Heart left ventricle (tissue), 16 donors: ENCODE data around the gene CARTPT. TPM values are rescaled to one million over a fixed set of nuclear protein-coding genes. Genes with fewer than 3 reads are reported as not detected.

ENCODE experiments used
- ATAC-seq, 4 donors: fragments of 200-7000 bp; cut with Tn5 transposase; one replicate each; pipeline ENCODE4 v1.9.1; 2020 to 2022; ENCODE audit warnings: moderate library complexity in 4 of 4, mild to moderate bottlenecking in 3 of 4, moderate number of reproducible peaks in 1 of 4
- DNase-seq, 5 donors: peaks; one replicate each; pipeline ENCODE4 v3.0.0-alpha.2; 2020
- H3K27ac ChIP-seq, 12 donors: fragments of 200-600 bp; sonication (generic) in 4 of 12; one replicate each; pipeline versions ENCODE4 v1.5.0 to v1.8.0; 2016 to 2022; ENCODE audit warnings: mild to moderate bottlenecking in 2 of 12
- H3K27me3 ChIP-seq, 9 donors: fragments of 200-600 bp; sonication (generic) in 2 of 9; one replicate each; pipeline versions ENCODE4 v1.5.1 to v1.8.0; 2016 to 2022; ENCODE audit warnings: mild to moderate bottlenecking in 3 of 9
- H3K36me3 ChIP-seq, 9 donors: fragments of 200-600 bp; sonication (generic) in 2 of 9; one replicate each; pipeline versions ENCODE4 v1.5.0 to v1.8.0; 2018 to 2022; ENCODE audit warnings: mild to moderate bottlenecking in 2 of 9
- H3K4me1 ChIP-seq, 12 donors: fragments of 200-600 bp; sonication (generic) in 4 of 12; one replicate each; pipeline versions ENCODE4 v1.5.0 to v1.8.0; 2016 to 2022; ENCODE audit warnings: mild to moderate bottlenecking in 3 of 12
- H3K4me3 ChIP-seq, 12 donors: fragments of 200-600 bp; sonication (generic) in 4 of 12; one replicate each; pipeline versions ENCODE4 v1.5.0 to v1.8.0; 2017 to 2022; ENCODE audit warnings: mild to moderate bottlenecking in 9 of 12, moderate library complexity in 4 of 12
- H3K9me3 ChIP-seq, 12 donors: fragments of 200-600 bp; sonication (generic) in 4 of 12; one replicate each; pipeline versions ENCODE4 v1.5.0 to v1.8.0; 2016 to 2022; ENCODE audit warnings: mild to moderate bottlenecking in 1 of 12
- CTCF ChIP-seq, 12 donors: fragments of 200-600 bp; sonication (generic) in 4 of 12; IDR thresholded peaks; one replicate each; pipeline versions ENCODE4 v1.5.0 to v1.8.0; 2018 to 2022; ENCODE audit warnings: antibody characterized with exemption in 12 of 12, mild to moderate bottlenecking in 5 of 12
- POLR2A ChIP-seq, 2 donors: fragments of 450-650 bp; IDR thresholded peaks; one replicate each; pipeline ENCODE4 v1.6.1; 2017; ENCODE audit warnings: antibody characterized with exemption in 2 of 2, mild to moderate bottlenecking in 2 of 2, moderate library complexity in 2 of 2
- WGBS, 4 donors: extraction: QIAGEN DNeasy Blood & Tissue Kit in 2 of 4; methylation state at CpG; one replicate each; pipeline versions ENCODE4 v1.1.5 to v1.1.7; 2013 to 2018; 5-methylcytosine and 5-hydroxymethylcytosine counted together
- intact Hi-C, 10 donors: fragments of 100-400 bp; cut with DNase I; formaldehyde crosslinking; loops; one replicate each; pipeline versions ENCODE4 v1.11.1 to v1.14.2; 2022
- polyA plus RNA-seq, 2 donors: library from polyadenylated mRNA; stranded (reverse); fragments of 200-250 nt; gene quantifications; one replicate each; pipeline ENCODE4 v1.2.3, GENCODE V29; 2013
- total RNA-seq, 9 donors: library from RNA; depleted of rRNA in 2 of 9; stranded (reverse); fragments of >200 nt in 2 of 9; fragmentation: NEBNext Ultra II Directional in 3 of 9; extraction: Animal tissue kit (Norgen Biotek cat#: 25700) in 3 of 9; gene quantifications; one replicate each; pipeline versions ENCODE4 v1.1.0 to v1.2.4, GENCODE V29; 2016 to 2023
- donor health status: ischemic (EF 13 %, LVEDD 7.1; RV severe dilation, severe dysfunction).
- donor health status: healthy with polysubstance abuse.
- donor health status: DM: no; HTN: yes; CAD: no.
- donor health status: DM: no; HTN: no; CAD: no.
- donor health status: ischemic (EF 25% LVEDD 6.9; RV normal size, moderate dysfunction).
- donor health status: ischemic (EF 25% LVEDD 5.7; RV mildly dilated, moderate dysfunction).
- donor health status: healthy.
- donor health status: DM: yes; HTN: yes; CAD: no.
- donor health status: ischemic (EF 35%, LVEDD 5.7; RV mildly dilated, moderate dysfunction).
- donor health status: nonischemic (EF 11% LVEDD 7.7; RV severe dilation, severe dysfunction).
- donor health status: DM: yes; HTN: yes; CAD: no.
- donor health status: PGD.
- donor health status: ischemic (EF 29% LVEDD 5.4; RV normal size, mild dysfunction).
- donor health status: nonischemic (EF 23%, LVEDD 6.1; RV moderate dilation, normal function).

CARTPT gene
- total and polyA plus RNA-seq, 11 donors: not detected

- no peak for DNase-seq
- no peak for TF ChIP-seq CTCF (IDR thresholded peaks at IDR 0.05)
- no peak for TF ChIP-seq POLR2A (IDR thresholded peaks at IDR 0.05)
These were observed 11.9 kb downstream of the CARTPT start for GRCh38 chr5:71731015-71731414.

GRCh38 chr5:71732011-71732410, 12.9 kb downstream of the CARTPT start:
- H3K4me1 ChIP-seq: no peaks in the 10 kb centered on the region
- 25 to 44% (median 35%) methylated on average over 1 of the region's 1 CpG for WGBS, 4 donors
- intact Hi-C loops: no loop called here
- TF ChIP-seq POLR2A (IDR thresholded peaks at IDR 0.05) (no peak), CTCF (IDR thresholded peaks at IDR 0.05) (no peak)
- no peak overlapping the region for H3K27ac ChIP-seq
- H3K36me3 ChIP-seq: no peaks in the 10 kb centered on the region
- DNase-seq (no peak), ATAC-seq (no peak)
- H3K27me3 ChIP-seq: peaks cover 0 to 21% (median 0%) of the 10 kb centered on the region in 9 donors
- no peak overlapping the region for H3K4me3 ChIP-seq
- no peaks in the 10 kb centered on the region for H3K9me3 ChIP-seq

More at GRCh38 chr5:71731015-71731414, 11.9 kb downstream of the CARTPT start:
- Histone ChIP-seq H3K4me1 (no peaks in the 10 kb centered on the region), H3K27ac (no peak overlapping the region), H3K9me3 (no peaks in the 10 kb centered on the region), H3K36me3 (no peaks in the 10 kb centered on the region), H3K4me3 (no peak overlapping the region), H3K27me3 (peaks cover 0 to 26% (median 0%) of the 10 kb centered on the region in 9 donors)
- intact Hi-C loops: no loop called here
- no peak for ATAC-seq

GRCh38 chr5:71734141-71734540, 15.1 kb downstream of the CARTPT start:
- DNase-seq (no peak), ATAC-seq (no peak)
- Histone ChIP-seq H3K27me3 (peaks cover 0 to 3% (median 0%) of the 10 kb centered on the region in 9 donors), H3K27ac (no peak overlapping the region), H3K9me3 (no peaks in the 10 kb centered on the region), H3K36me3 (no peaks in the 10 kb centered on the region), H3K4me3 (no peak overlapping the region), H3K4me1 (no peaks in the 10 kb centered on the region)
- TF ChIP-seq CTCF (IDR thresholded peaks at IDR 0.05) (no peak), POLR2A (IDR thresholded peaks at IDR 0.05) (no peak)
- intact Hi-C loops: no loop called here

GRCh38 chr5:71737931-71738539, 19.0 kb downstream of the CARTPT start:
- TF ChIP-seq CTCF (IDR thresholded peaks at IDR 0.05): no peak
- no peak for TF ChIP-seq POLR2A (IDR thresholded peaks at IDR 0.05)
- Histone ChIP-seq H3K36me3 (no peaks in the 10 kb centered on the region), H3K27ac (no peak overlapping the region), H3K4me1 (no peaks in the 10 kb centered on the region), H3K4me3 (no peak overlapping the region), H3K9me3 (no peaks in the 10 kb centered on the region), H3K27me3 (no peaks in the 10 kb centered on the region)
- no peak for ATAC-seq
- intact Hi-C loops: no loop called here
- no peak for DNase-seq
- WGBS, 4 donors: 83 to 91% (median 88%) methylated on average over 7 of the region's 7 CpGs
